Measurements from ENCODE around the gene RGMA. TPM values are rescaled to one million over a fixed set of nuclear protein-coding genes. Genes with fewer than 3 reads are reported as not detected.

Gene RGMA
- total and polyA plus RNA-seq, 10 of the 15 experiments (the other 5 are each of a cell fraction or from before 2014, with no cell fraction given) = not detected

GRCh38 chr15:93045191-93045785, 43.7 kb downstream of the RGMA start:
- no peak for FAIRE-seq
- ATAC-seq = no peak
- DNase-seq (ENCODE audit: low read depth, low spot score) = no peak
- Histone ChIP-seq H3K79me2 (ENCODE audit: control insufficient read depth, insufficient read depth, low read length) (no peaks in the 10 kb centered on the region), H3K36me3 (ENCODE audit: control insufficient read depth in 2 of 2, insufficient read depth in 2 of 2, low read length in 1 of 2) (no peaks in the 10 kb centered on the region), H2AFZ (ENCODE audit: control insufficient read depth, low read depth, low read length) (no peak overlapping the region), H3K4me1 (ENCODE audit: control insufficient read depth, insufficient read depth, low read length) (no peaks in the 10 kb centered on the region), H3K9ac (ENCODE audit: control insufficient read depth, insufficient read depth, low read length) (no peak overlapping the region), H3K27ac (ENCODE audit: control insufficient read depth, insufficient read depth) (no peak overlapping the region), H3K4me2 (ENCODE audit: control insufficient read depth, insufficient read depth) (no peak overlapping the region), H3K4me3 (no peak overlapping the region), H3K27me3 (replicated peaks in 1 of 2; ENCODE audit: control insufficient read depth in 2 of 2, insufficient read depth in 2 of 2, low read length in 1 of 2) (no peaks in the 10 kb centered on the region), H3K9me3 (replicated peaks; ENCODE audit: control insufficient read depth, insufficient read depth, low read length) (no peaks in the 10 kb centered on the region), H4K20me1 (ENCODE audit: control insufficient read depth, insufficient read depth) (no peaks in the 10 kb centered on the region)
- RAD21 ChIA-PET (ENCODE audit: unreplicated experiment) = no interaction called here
- CTCF ChIA-PET = interaction anchor here (0.5 kb wide), 1 partner anchor 10 kb away, joined by 3 read pairs; no protein-coding TSS in a partner anchor
- intact Hi-C loops (cut with micrococcal nuclease; ENCODE audit: unreplicated experiment) (no loop called here), in situ Hi-C loops (cut with MboI) (loop anchor here (25.0 kb wide), 1 partner anchor 1267 kb away; no protein-coding TSS in a partner anchor)
- SMC1A ChIA-PET (ENCODE audit: uncharacterized antibody, unreplicated experiment) = no interaction called here
- no peak for TF ChIP-seq ESRRA (IDR thresholded peaks at IDR 0.05; ENCODE audit: low read length)
- TF ChIP-seq JUNB (IDR thresholded peaks at IDR 0.05) = no peak
- no peak for TF ChIP-seq FOXK2 (IDR thresholded peaks at IDR 0.05)
- no peak for TF ChIP-seq BACH1 (IDR thresholded peaks at IDR 0.05; ENCODE audit: borderline replicate concordance)
- POLR2A ChIA-PET = no interaction called here
- WGBS (ENCODE audit: insufficient coverage, insufficient replicate concordance, low lambda C conversion rate, missing lambda C conversion rate) = 67% methylated on average over 27 of the region's 27 CpGs
- no TSS peak for BruUV-seq (replicated peaks)

- ATAC-seq (no peak), FAIRE-seq (no peak), DNase-seq (ENCODE audit: low read depth, low spot score) (no peak)
- H3K4me2 ChIP-seq (ENCODE audit: control insufficient read depth, insufficient read depth) = no peak overlapping the region
- no peaks in the 10 kb centered on the region for H3K36me3 ChIP-seq (ENCODE audit: control insufficient read depth in 2 of 2, insufficient read depth in 2 of 2, low read length in 1 of 2)
- no peaks in the 10 kb centered on the region for H3K9me3 ChIP-seq (replicated peaks; ENCODE audit: control insufficient read depth, insufficient read depth, low read length)
- no peaks in the 10 kb centered on the region for H3K4me1 ChIP-seq (ENCODE audit: control insufficient read depth, insufficient read depth, low read length)
- H3K4me3 ChIP-seq = no peak overlapping the region
- TF ChIP-seq HDAC2 (IDR thresholded peaks at IDR 0.05) (no peak), TAF1 (IDR thresholded peaks at IDR 0.05; ENCODE audit: borderline replicate concordance, low read depth, low read length) (no peak), EGR1 (IDR thresholded peaks at IDR 0.05; ENCODE audit: borderline replicate concordance in 1 of 2, low read depth in 2 of 2, low read length in 2 of 2) (no peak), MEF2B (IDR thresholded peaks at IDR 0.05; ENCODE audit: partially characterized antibody, poor library complexity, severe bottlenecking) (no peak), ZNF24 (IDR thresholded peaks at IDR 0.05) (no peak), IKZF2 (IDR thresholded peaks at IDR 0.05) (no peak), YBX1 (IDR thresholded peaks at IDR 0.05) (no peak)
- no peaks in the 10 kb centered on the region for H4K20me1 ChIP-seq (ENCODE audit: control insufficient read depth, insufficient read depth)
- in situ Hi-C loops (cut with MboI) = loop anchor here (25.0 kb wide), 1 partner anchor 1268 kb away; no protein-coding TSS in a partner anchor
- H3K27ac ChIP-seq (ENCODE audit: control insufficient read depth, insufficient read depth) = no peak overlapping the region
- BruUV-seq (replicated peaks) = no TSS peak
- WGBS (ENCODE audit: insufficient coverage, insufficient replicate concordance, low lambda C conversion rate, missing lambda C conversion rate) = 49% methylated on average over 43 of the region's 46 CpGs
- no peaks in the 10 kb centered on the region for H3K27me3 ChIP-seq (replicated peaks in 1 of 2; ENCODE audit: control insufficient read depth in 2 of 2, insufficient read depth in 2 of 2, low read length in 1 of 2)
- ChIA-PET CTCF (no interaction called here), RAD21 (ENCODE audit: unreplicated experiment) (no interaction called here), POLR2A (no interaction called here), SMC1A (ENCODE audit: uncharacterized antibody, unreplicated experiment) (no interaction called here)
- H3K79me2 ChIP-seq (ENCODE audit: control insufficient read depth, insufficient read depth, low read length) = no peaks in the 10 kb centered on the region
- H3K9ac ChIP-seq (ENCODE audit: control insufficient read depth, insufficient read depth, low read length) = no peak overlapping the region
- intact Hi-C loops (cut with micrococcal nuclease; ENCODE audit: unreplicated experiment) = no loop called here
- no peak overlapping the region for H2AFZ ChIP-seq (ENCODE audit: control insufficient read depth, low read depth, low read length)
Measured at GRCh38 chr15:93044301-93045190, 44.5 kb downstream of the RGMA start.

All from GM12878 (cell line).